ENCODE results near the gene PDE6B. TPM values are rescaled to one million over a fixed set of nuclear protein-coding genes. Genes with fewer than 3 reads are reported as not detected.

The PDE6B gene
- total RNA-seq, 1 experiment from 2014 or later: 10.8 TPM

DNA sequence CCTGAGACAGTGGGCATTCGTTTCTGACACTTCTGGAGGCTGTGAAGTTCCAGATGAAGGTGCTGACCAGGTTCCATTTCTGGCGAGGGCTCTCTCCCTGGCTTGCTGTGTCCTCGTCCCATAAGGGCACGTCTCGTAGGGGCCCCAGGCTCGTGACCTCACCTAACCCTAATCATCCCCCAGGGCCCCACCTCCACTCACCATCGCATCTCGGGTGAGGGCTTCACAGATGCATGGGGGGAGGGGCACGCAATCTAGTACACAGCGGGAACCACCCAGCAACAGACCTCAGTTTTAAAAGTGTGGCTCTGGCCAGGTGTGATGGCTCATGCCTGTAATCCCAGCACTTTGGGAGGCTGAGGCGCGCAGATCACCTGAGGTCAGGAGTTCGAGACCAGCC is 22.1 kb downstream of the PDE6B start:
- no peak overlapping the region for H2BK15ac ChIP-seq (ENCODE audit: low read depth, low read length)
- H3K4me1 ChIP-seq (ENCODE audit: insufficient read depth, low read length): no peaks in the 10 kb centered on the region
- WGBS (ENCODE audit: extremely low coverage, insufficient read length, low lambda C conversion rate): no CpG with 5 or more reads among the region's 13 CpGs
- no peak overlapping the region for H4K91ac ChIP-seq (ENCODE audit: insufficient read length, low read depth, low read length)
- Mint-ChIP-seq H3K4me3 (no peak overlapping the region; a peak in 1 of 5 replicates), H3K9me3 (peaks cover 4 to 8% of the 10 kb centered on the region in 2 experiments), H3K27ac (no peak overlapping the region), H3K4me1 (peaks cover 5 to 25% of the 10 kb centered on the region in 2 experiments; a peak in 3 of 4 replicates), H3K36me3 (ENCODE audit: insufficient read depth in 1 of 3, low read depth in 3 of 3) (no peaks in the 10 kb centered on the region), H3K27me3 (ENCODE audit: low read depth) (peaks cover 3% of the 10 kb centered on the region)
- no peak overlapping the region for H3K4ac ChIP-seq (ENCODE audit: low read depth, low read length)
- no peak for DNase-seq
- H3K9ac ChIP-seq (ENCODE audit: extremely low read depth, insufficient read length, low read length): no peak overlapping the region
- H2BK12ac ChIP-seq (ENCODE audit: insufficient read length, low read depth, low read length): no peak overlapping the region
- no peak overlapping the region for H3K27ac ChIP-seq (ENCODE audit: insufficient read length, low read depth, low read length)
- no peak overlapping the region for H3T11ph ChIP-seq (ENCODE audit: low read length)
- no peak overlapping the region for H2BK120ac ChIP-seq (ENCODE audit: low read depth, low read length, poor library complexity, severe bottlenecking)
- H2BK20ac ChIP-seq (ENCODE audit: low read depth, low read length, poor library complexity, severe bottlenecking): no peak overlapping the region
- no peaks in the 10 kb centered on the region for H4K20me1 ChIP-seq (ENCODE audit: control insufficient read depth, insufficient read depth, insufficient read length)
- no peak overlapping the region for H3K56ac ChIP-seq (ENCODE audit: insufficient read length, low read depth, low read length)
- no peak overlapping the region for H4K8ac ChIP-seq (replicated peaks; ENCODE audit: insufficient read length, low read depth, low read length)
- H3K23ac ChIP-seq (ENCODE audit: insufficient read length, low read depth, low read length): no peak overlapping the region
- H2BK5ac ChIP-seq (ENCODE audit: insufficient read length, low read length): no peak overlapping the region
- H3K9me3 ChIP-seq (ENCODE audit: control insufficient read depth, low read depth, low read length): no peaks in the 10 kb centered on the region
- H3K4me2 ChIP-seq (ENCODE audit: insufficient read depth, insufficient read length, low read length): no peak overlapping the region
- H3K79me1 ChIP-seq (ENCODE audit: insufficient read depth, low read depth, low read length, poor library complexity, severe bottlenecking): no peaks in the 10 kb centered on the region
- no peak overlapping the region for H3K14ac ChIP-seq (ENCODE audit: insufficient read depth, low read length)
- TF ChIP-seq, protein P1, sequence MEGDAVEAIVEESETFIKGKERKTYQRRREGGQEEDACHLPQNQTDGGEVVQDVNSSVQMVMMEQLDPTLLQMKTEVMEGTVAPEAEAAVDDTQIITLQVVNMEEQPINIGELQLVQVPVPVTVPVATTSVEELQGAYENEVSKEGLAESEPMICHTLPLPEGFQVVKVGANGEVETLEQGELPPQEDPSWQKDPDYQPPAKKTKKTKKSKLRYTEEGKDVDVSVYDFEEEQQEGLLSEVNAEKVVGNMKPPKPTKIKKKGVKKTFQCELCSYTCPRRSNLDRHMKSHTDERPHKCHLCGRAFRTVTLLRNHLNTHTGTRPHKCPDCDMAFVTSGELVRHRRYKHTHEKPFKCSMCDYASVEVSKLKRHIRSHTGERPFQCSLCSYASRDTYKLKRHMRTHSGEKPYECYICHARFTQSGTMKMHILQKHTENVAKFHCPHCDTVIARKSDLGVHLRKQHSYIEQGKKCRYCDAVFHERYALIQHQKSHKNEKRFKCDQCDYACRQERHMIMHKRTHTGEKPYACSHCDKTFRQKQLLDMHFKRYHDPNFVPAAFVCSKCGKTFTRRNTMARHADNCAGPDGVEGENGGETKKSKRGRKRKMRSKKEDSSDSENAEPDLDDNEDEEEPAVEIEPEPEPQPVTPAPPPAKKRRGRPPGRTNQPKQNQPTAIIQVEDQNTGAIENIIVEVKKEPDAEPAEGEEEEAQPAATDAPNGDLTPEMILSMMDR (conservative IDR thresholded peaks at IDR 0.05): no peak
- H3K23me2 ChIP-seq (ENCODE audit: insufficient read length, low read depth, low read length, poor library complexity, severe bottlenecking): no peaks in the 10 kb centered on the region
- no peak overlapping the region for H4K5ac ChIP-seq (ENCODE audit: insufficient read length, low read depth, low read length)
- no peaks in the 10 kb centered on the region for H3K79me2 ChIP-seq (ENCODE audit: insufficient read depth, low read length)
- H2AK5ac ChIP-seq (ENCODE audit: insufficient read length, low read length): no peak overlapping the region
- no peaks in the 10 kb centered on the region for H3K27me3 ChIP-seq (ENCODE audit: insufficient read depth, low read length)
- H3K18ac ChIP-seq (ENCODE audit: insufficient read length, low read depth, low read length): no peak overlapping the region
- H2AFZ ChIP-seq (ENCODE audit: low read length): no peak overlapping the region

Data from H9 (cell line).